Hepatocyte (in vitro differentiated cells): ENCODE measurements around the gene ITPR3.

ENCODE experiments used
- CTCF ChIP-seq: fragments of 200-600 bp; sonication (generic); IDR thresholded peaks from 2 replicates; pipeline ENCODE4 v1.5.1; 2016; ENCODE audit warnings: antibody characterized with exemption, mild to moderate bottlenecking; ENCODE audit not compliant: poor library complexity
- EZH2 ChIP-seq: fragments of 200-600 bp; sonication (generic); IDR thresholded peaks from 2 replicates; pipeline ENCODE4 v1.6.1; 2016; ENCODE audit warnings: antibody characterized with exemption, mild to moderate bottlenecking, borderline replicate concordance
- EZH2phosphoT487 ChIP-seq: fragments of 200-600 bp; sonication (generic); IDR thresholded peaks from one replicate; pipeline ENCODE4 v1.6.1; 2018; ENCODE audit warnings: antibody characterized with exemption, mild to moderate bottlenecking, low read depth, moderate library complexity; ENCODE audit not compliant: unreplicated experiment, severe bottlenecking

GRCh38 chr6:33728438-33728837 is 107.3 kb downstream of the ITPR3 start:
- TF ChIP-seq CTCF = no peak
- TF ChIP-seq EZH2 = no peak
- no peak for TF ChIP-seq EZH2phosphoT487
